ENCODE results near the gene ALPK1.
"Not testable (repeated sequence)": the region's sequence is repeated elsewhere in the genome, so short reads cannot be mapped to it uniquely, and the experiment has no call there.

ALPK1 gene

DNA sequence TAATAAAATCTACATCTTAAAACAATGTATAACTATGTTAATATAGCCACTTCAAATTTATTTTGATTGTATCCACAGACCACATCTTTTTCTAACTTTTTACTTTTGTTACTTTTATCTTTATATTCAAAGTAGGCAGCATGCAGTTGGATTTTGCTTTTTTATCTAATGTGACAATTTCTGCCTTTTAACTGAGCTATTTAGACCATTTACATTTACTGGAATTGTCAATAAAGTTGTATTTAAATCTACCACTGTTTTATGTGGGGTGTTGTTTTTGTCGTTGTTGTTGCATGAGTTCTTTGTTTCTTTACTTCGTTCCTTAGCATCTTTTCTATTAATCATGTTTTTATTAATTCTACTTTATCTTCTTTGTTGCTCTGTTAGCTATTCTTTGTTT lies 176.8 kb downstream of the ALPK1 start:
- DNase-seq, result no peak

DNA sequence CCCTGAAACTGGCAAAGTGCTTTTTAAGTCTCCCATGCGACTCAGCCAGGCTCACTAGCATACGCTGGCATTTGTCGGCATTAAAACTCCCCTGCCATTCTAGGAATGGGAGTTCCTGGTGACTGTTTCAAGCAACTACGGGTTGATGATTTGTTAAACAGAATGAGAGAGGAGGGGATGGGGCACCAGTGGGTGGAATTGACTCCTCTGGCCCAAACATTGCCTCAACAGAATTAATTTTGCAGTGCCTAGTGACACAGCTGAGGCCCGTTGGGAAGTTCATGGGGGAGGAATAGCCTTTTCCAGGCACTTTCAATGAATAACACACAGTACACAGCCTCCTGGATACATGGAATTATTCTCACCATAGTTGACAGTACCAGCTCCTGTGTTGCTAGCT lies 188.8 kb downstream of the ALPK1 start:
- DNase-seq, result no peak

DNA sequence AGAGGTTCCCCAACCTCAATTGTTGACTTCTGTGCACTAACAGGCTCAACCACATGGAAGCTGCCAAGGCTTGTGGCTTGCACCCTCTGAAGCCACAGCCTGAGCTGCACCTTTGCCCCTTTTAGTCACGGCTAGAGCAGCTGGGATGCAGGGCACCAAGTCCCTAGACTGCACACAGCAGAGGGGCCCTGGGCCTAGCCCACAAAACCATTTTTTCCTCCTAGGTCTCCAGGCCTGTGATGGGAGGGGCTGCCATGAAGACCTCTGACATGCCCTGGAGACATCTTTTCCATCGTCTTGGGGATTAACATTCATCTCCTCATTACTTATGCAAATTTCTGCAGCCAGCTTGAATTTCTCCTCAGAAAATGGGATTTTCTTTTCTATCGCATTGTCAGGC lies 193.6 kb downstream of the ALPK1 start:
- DNase-seq, result not testable (repeated sequence)
